Stimulated activated memory B cell treated with anti-CD40 and anti-IgM and Interleukin-4, amounts not matched to agents 10 μg/mL and 1 μg/mL and 100 μg/mL, for 72 hours (primary cell): ENCODE results near the gene PDZK1.
"Not testable (repeated sequence)": the region's sequence is repeated elsewhere in the genome, so short reads cannot be mapped to it uniquely, and the experiment has no call there.

Source experiments
- ATAC-seq: fragments of 150-1000 bp; cut with Tn5 transposase; 2 replicates; pipeline ENCODE4 v1.10.0; 2021
- H3K27ac Mint-ChIP-seq: one replicate; pipeline ENCODE4 v1.8.0; 2022; ENCODE audit warnings: mild to moderate bottlenecking, mixed read lengths
- H3K27me3 Mint-ChIP-seq: one replicate; pipeline ENCODE4 v1.8.0; 2022; ENCODE audit warnings: mixed read lengths
- H3K36me3 Mint-ChIP-seq: one replicate; pipeline ENCODE4 v1.8.0; 2022; ENCODE audit warnings: mixed read lengths
- H3K4me1 Mint-ChIP-seq: one replicate; pipeline ENCODE4 v1.8.0; 2022; ENCODE audit warnings: mixed read lengths
- H3K4me3 Mint-ChIP-seq: one replicate; pipeline ENCODE4 v1.8.0; 2022; ENCODE audit warnings: mild to moderate bottlenecking, moderate library complexity, mixed read lengths
- H3K9me3 Mint-ChIP-seq: one replicate; pipeline ENCODE4 v1.8.0; 2022; ENCODE audit warnings: mixed read lengths

Gene PDZK1

GRCh38 chr1:145707183-145707867 lies at the start of gene PDZK1:
PDZK1 (minus strand) TSS chr1:145707368; CDS start chr1:145688021, 19,347 bp downstream.
- ATAC-seq, result no peak
- Mint-ChIP-seq H3K4me1 (peaks cover 6% of the 10 kb centered on the region), H3K4me3 (no peak within 1 kb of the TSS), H3K27me3 (peaks cover 17% of the 10 kb centered on the region), H3K36me3 (no peaks in the 10 kb centered on the region), H3K27ac (no peak within 1 kb of the TSS), H3K9me3 (peaks cover 2% of the 10 kb centered on the region)

GRCh38 chr1:145751491-145752037 lies 44.4 kb upstream of the PDZK1 start:
- H3K4me1 Mint-ChIP-seq, result no peaks in the 10 kb centered on the region
- no peak for ATAC-seq
- peaks cover 56% of the 10 kb centered on the region for H3K36me3 Mint-ChIP-seq
- H3K27me3 Mint-ChIP-seq, result no peaks in the 10 kb centered on the region
- no peaks in the 10 kb centered on the region for H3K9me3 Mint-ChIP-seq
- H3K4me3 Mint-ChIP-seq, result no peak overlapping the region
- no peak overlapping the region for H3K27ac Mint-ChIP-seq

- no peaks in the 10 kb centered on the region for H3K9me3 Mint-ChIP-seq
- ATAC-seq, result no peak
- H3K27me3 Mint-ChIP-seq, result no peaks in the 10 kb centered on the region
- H3K27ac Mint-ChIP-seq, result no peak overlapping the region
- H3K4me3 Mint-ChIP-seq, result no peak overlapping the region
- H3K4me1 Mint-ChIP-seq, result no peaks in the 10 kb centered on the region
- peaks cover 55% of the 10 kb centered on the region for H3K36me3 Mint-ChIP-seq
Measured at GRCh38 chr1:145750426-145750825, 43.3 kb upstream of the PDZK1 start.

- H3K36me3 Mint-ChIP-seq, result peaks cover 74% of the 10 kb centered on the region
- H3K4me1 Mint-ChIP-seq, result no peaks in the 10 kb centered on the region
- H3K4me3 Mint-ChIP-seq, result no peak overlapping the region
- H3K27me3 Mint-ChIP-seq, result no peaks in the 10 kb centered on the region
- ATAC-seq, result no peak
- H3K27ac Mint-ChIP-seq, result no peak overlapping the region
- H3K9me3 Mint-ChIP-seq, result no peaks in the 10 kb centered on the region
Measured at GRCh38 chr1:145747398-145748247, 40.5 kb upstream of the PDZK1 start.

- H3K4me1 Mint-ChIP-seq, result no peaks in the 10 kb centered on the region
- no peak for ATAC-seq
- no peak overlapping the region for H3K27ac Mint-ChIP-seq
- peaks cover 48% of the 10 kb centered on the region for H3K36me3 Mint-ChIP-seq
- no peaks in the 10 kb centered on the region for H3K9me3 Mint-ChIP-seq
- no peaks in the 10 kb centered on the region for H3K27me3 Mint-ChIP-seq
- no peak overlapping the region for H3K4me3 Mint-ChIP-seq
Measured at GRCh38 chr1:145740269-145740668, 33.1 kb upstream of the PDZK1 start.

GRCh38 chr1:145736191-145736590 lies 29.0 kb upstream of the PDZK1 start:
- Mint-ChIP-seq H3K36me3 (peaks cover 7% of the 10 kb centered on the region), H3K4me1 (peaks cover 9% of the 10 kb centered on the region)

GRCh38 chr1:145730900-145731299 lies 23.7 kb upstream of the PDZK1 start:
- H3K27ac Mint-ChIP-seq, result no peak overlapping the region
- ATAC-seq, result no peak
- no peak overlapping the region for H3K4me3 Mint-ChIP-seq
- peaks cover 9% of the 10 kb centered on the region for H3K4me1 Mint-ChIP-seq
- peaks cover 6% of the 10 kb centered on the region for H3K36me3 Mint-ChIP-seq
- H3K27me3 Mint-ChIP-seq, result no peaks in the 10 kb centered on the region
- no peaks in the 10 kb centered on the region for H3K9me3 Mint-ChIP-seq

More at GRCh38 chr1:145736191-145736590, 29.0 kb upstream of the PDZK1 start:
- Mint-ChIP-seq H3K27me3 (no peaks in the 10 kb centered on the region), H3K27ac (no peak overlapping the region), H3K9me3 (no peaks in the 10 kb centered on the region), H3K4me3 (no peak overlapping the region)
- ATAC-seq, result no peak

GRCh38 chr1:145730467-145730866 lies 23.3 kb upstream of the PDZK1 start:
- H3K27me3 Mint-ChIP-seq, result no peaks in the 10 kb centered on the region
- peaks cover 9% of the 10 kb centered on the region for H3K4me1 Mint-ChIP-seq
- H3K36me3 Mint-ChIP-seq, result peaks cover 6% of the 10 kb centered on the region
- H3K9me3 Mint-ChIP-seq, result no peaks in the 10 kb centered on the region
- H3K27ac Mint-ChIP-seq, result no peak overlapping the region
- no peak for ATAC-seq
- no peak overlapping the region for H3K4me3 Mint-ChIP-seq

- H3K4me1 Mint-ChIP-seq, result peaks cover 9% of the 10 kb centered on the region
- no peaks in the 10 kb centered on the region for H3K27me3 Mint-ChIP-seq
- peaks cover 6% of the 10 kb centered on the region for H3K36me3 Mint-ChIP-seq
- H3K4me3 Mint-ChIP-seq, result no peak overlapping the region
- no peak overlapping the region for H3K27ac Mint-ChIP-seq
- no peak for ATAC-seq
- no peaks in the 10 kb centered on the region for H3K9me3 Mint-ChIP-seq
Measured at GRCh38 chr1:145729666-145730436, 22.7 kb upstream of the PDZK1 start.

- H3K9me3 Mint-ChIP-seq, result no peaks in the 10 kb centered on the region
- ATAC-seq, result no peak
- peaks cover 7% of the 10 kb centered on the region for H3K4me1 Mint-ChIP-seq
- H3K36me3 Mint-ChIP-seq, result peaks cover 6% of the 10 kb centered on the region
- H3K4me3 Mint-ChIP-seq, result no peak overlapping the region
- no peaks in the 10 kb centered on the region for H3K27me3 Mint-ChIP-seq
- H3K27ac Mint-ChIP-seq, result no peak overlapping the region
Measured at GRCh38 chr1:145729196-145729595, 22.0 kb upstream of the PDZK1 start.

- H3K4me1 Mint-ChIP-seq, ATAC-seq, H3K36me3 Mint-ChIP-seq, H3K9me3 Mint-ChIP-seq, H3K27ac Mint-ChIP-seq, H3K27me3 Mint-ChIP-seq, H3K4me3 Mint-ChIP-seq: not testable (repeated sequence)
Measured at GRCh38 chr1:145726193-145726592, 19.0 kb upstream of the PDZK1 start.

GRCh38 chr1:145720878-145721671 lies 13.9 kb upstream of the PDZK1 start:
- Mint-ChIP-seq H3K9me3 (no peaks in the 10 kb centered on the region), H3K4me1 (peaks cover 12% of the 10 kb centered on the region), H3K27me3 (peaks cover 16% of the 10 kb centered on the region), H3K4me3 (peak overlapping the region; percentile 65), H3K27ac (peak overlapping the region; percentile 42), H3K36me3 (no peaks in the 10 kb centered on the region)
- peak; percentile 86 for ATAC-seq

- H3K36me3 Mint-ChIP-seq, result no peaks in the 10 kb centered on the region
- peak overlapping the region; percentile 42 for H3K27ac Mint-ChIP-seq
- peaks cover 16% of the 10 kb centered on the region for H3K27me3 Mint-ChIP-seq
- ATAC-seq, result no peak
- peaks cover 12% of the 10 kb centered on the region for H3K4me1 Mint-ChIP-seq
- H3K4me3 Mint-ChIP-seq, result no peak overlapping the region
- no peaks in the 10 kb centered on the region for H3K9me3 Mint-ChIP-seq
Measured at GRCh38 chr1:145720556-145720877, 13.3 kb upstream of the PDZK1 start.

GRCh38 chr1:145719230-145720079 lies 12.3 kb upstream of the PDZK1 start, which contains the start of gene CD160:
CD160 (plus strand) TSS chr1:145719499; CDS start chr1:145728328, 8,829 bp downstream.
- Mint-ChIP-seq H3K36me3 (no peaks in the 10 kb centered on the region), H3K27me3 (peaks cover 16% of the 10 kb centered on the region), H3K9me3 (no peaks in the 10 kb centered on the region), H3K27ac (no peak within 1 kb of the TSS), H3K4me3 (no peak within 1 kb of the TSS), H3K4me1 (peaks cover 12% of the 10 kb centered on the region)
- no peak for ATAC-seq
